SK-N-MC (cell line): ENCODE measurements around the gene CORIN.

Experiments used
- DNase-seq: peaks from one replicate; pipeline ENCODE4 v3.0.0-alpha.2; 2011; ENCODE audit warnings: low read depth, low spot score
- H3K27ac ChIP-seq: fragments of 200-600 bp; sonication (generic); 2 replicates; pipeline ENCODE4 v1.5.1; 2016; ENCODE audit warnings: mixed run types
- H3K36me3 ChIP-seq: fragments of 200-600 bp; sonication (generic); 2 replicates; pipeline ENCODE4 v1.6.1; 2017; ENCODE audit warnings: antibody characterized with exemption, low read length, mixed read lengths; ENCODE audit not compliant: insufficient read depth
- H3K4me3 ChIP-seq: fragments of 200-600 bp; sonication (generic); 2 replicates; pipeline ENCODE4 v1.5.1; 2016
- H3K9ac ChIP-seq: fragments of 200-600 bp; sonication (generic); 2 replicates; pipeline ENCODE4 v1.8.0; 2017; ENCODE audit warnings: mixed run types, mixed read lengths; ENCODE audit not compliant: insufficient read length
- H3K9me3 ChIP-seq: fragments of 200-600 bp; sonication (generic); 2 replicates; pipeline ENCODE4 v1.6.1; 2017; ENCODE audit warnings: low read depth, mild to moderate bottlenecking, antibody characterized with exemption, low read length, moderate library complexity, mixed read lengths
- EZH2 ChIP-seq: fragments of 200-600 bp; sonication (generic); IDR thresholded peaks from one replicate; pipeline ENCODE4 v1.6.1; 2017; ENCODE audit warnings: antibody characterized with exemption
- FOXP2 ChIP-seq: optimal IDR thresholded peaks from 2 replicates; pipeline ENCODE3; 2011; ENCODE audit warnings: mild to moderate bottlenecking, moderate library complexity; ENCODE audit not compliant: insufficient read depth; ENCODE audit errors: extremely low read length, control extremely low read depth
- POLR2AphosphoS5 ChIP-seq: IDR thresholded peaks from 2 replicates; pipeline ENCODE4 v1.6.1; 2012; ENCODE audit warnings: mild to moderate bottlenecking, low read depth, low read length, borderline replicate concordance

The CORIN gene

DNA sequence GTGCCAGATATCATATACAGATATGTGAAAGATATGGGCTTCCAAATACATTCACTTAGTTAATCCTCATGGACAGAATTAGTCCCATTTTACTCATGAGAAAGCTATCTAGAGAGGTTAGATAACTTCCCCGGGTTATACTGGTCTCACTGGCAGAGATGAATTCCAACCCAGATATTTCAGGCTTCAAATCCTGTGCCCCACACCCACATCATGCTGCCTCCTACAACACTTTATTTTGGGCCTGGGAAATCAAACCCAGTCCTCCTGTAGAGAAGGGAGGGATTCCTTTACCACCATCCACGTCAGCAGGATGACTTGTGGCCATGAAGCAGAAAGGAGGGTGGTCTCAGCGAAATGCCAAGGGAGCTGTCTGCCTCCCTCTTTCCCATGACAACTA is 239.0 kb downstream of the CORIN start:
- Histone ChIP-seq H3K27ac (no peak overlapping the region), H3K9ac (no peak overlapping the region), H3K9me3 (no peaks in the 10 kb centered on the region), H3K36me3 (no peaks in the 10 kb centered on the region), H3K4me3 (no peak overlapping the region)
- TF ChIP-seq POLR2AphosphoS5 (no peak), EZH2 (no peak), FOXP2 (no peak)
- no peak for DNase-seq

GRCh38 chr4:47598320-47598719 is 239.5 kb downstream of the CORIN start:
- Histone ChIP-seq H3K9me3 (no peaks in the 10 kb centered on the region), H3K4me3 (no peak overlapping the region), H3K9ac (no peak overlapping the region), H3K27ac (no peak overlapping the region), H3K36me3 (no peaks in the 10 kb centered on the region)
- TF ChIP-seq FOXP2 (no peak), EZH2 (no peak), POLR2AphosphoS5 (no peak)
- no peak for DNase-seq

- Histone ChIP-seq H3K4me3 (no peak overlapping the region), H3K9ac (no peak overlapping the region), H3K36me3 (no peaks in the 10 kb centered on the region), H3K9me3 (no peaks in the 10 kb centered on the region), H3K27ac (no peak overlapping the region)
- no peak for TF ChIP-seq FOXP2
- DNase-seq, result no peak
Observed at GRCh38 chr4:47597696-47598095, 240.2 kb downstream of the CORIN start.

DNA sequence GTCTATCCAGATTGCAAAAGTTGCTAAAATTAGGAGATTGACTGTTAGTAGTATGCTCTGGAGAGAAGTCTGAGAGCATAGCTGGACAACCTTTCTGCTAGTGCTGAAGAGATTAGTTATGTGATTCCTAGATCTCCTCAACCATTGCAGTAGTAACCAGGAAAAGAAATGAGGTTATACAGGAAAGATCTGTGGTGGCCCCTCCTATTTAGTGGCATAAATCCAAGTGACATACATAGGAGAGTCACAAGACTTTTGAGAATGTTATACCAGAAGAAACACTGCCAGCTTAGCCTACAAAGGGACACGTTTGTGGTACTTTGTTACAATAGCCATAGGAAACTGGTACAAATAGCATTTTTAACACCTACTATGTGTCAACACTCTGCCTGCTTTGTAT is 247.5 kb downstream of the CORIN start:
- Histone ChIP-seq H3K36me3 (peaks cover 6% of the 10 kb centered on the region), H3K27ac (no peak overlapping the region), H3K9ac (no peak overlapping the region), H3K4me3 (no peak overlapping the region), H3K9me3 (no peaks in the 10 kb centered on the region)
- TF ChIP-seq FOXP2 (no peak), POLR2AphosphoS5 (no peak), EZH2 (no peak)
- no peak for DNase-seq

DNA sequence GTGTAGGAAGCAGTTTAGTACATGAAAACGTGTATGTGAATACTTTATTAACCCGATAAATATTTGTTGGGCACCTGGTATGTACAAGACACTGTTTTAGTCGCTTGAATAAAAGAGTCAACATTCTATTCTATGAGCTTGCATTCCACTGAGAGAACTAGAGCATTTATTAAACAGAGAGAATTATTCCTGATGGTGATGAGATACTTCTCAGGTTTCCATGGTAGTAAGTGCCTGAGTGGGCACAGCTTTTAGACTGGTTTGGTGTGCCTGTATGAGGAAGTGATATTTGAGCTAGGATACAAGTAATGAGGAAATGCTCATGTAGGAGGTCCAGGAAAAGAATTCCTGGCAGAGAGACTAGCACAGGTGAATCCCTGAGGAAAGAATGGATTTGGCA is 258.6 kb downstream of the CORIN start:
- Histone ChIP-seq H3K9me3 (no peaks in the 10 kb centered on the region), H3K4me3 (no peak overlapping the region), H3K27ac (no peak overlapping the region), H3K36me3 (no peaks in the 10 kb centered on the region), H3K9ac (no peak overlapping the region)
- TF ChIP-seq FOXP2, result no peak
- no peak for TF ChIP-seq EZH2
- no peak for TF ChIP-seq POLR2AphosphoS5
- DNase-seq, result no peak

- TF ChIP-seq POLR2AphosphoS5, result no peak
- no peak for TF ChIP-seq EZH2
- TF ChIP-seq FOXP2, result no peak
- no peaks in the 10 kb centered on the region for H3K9me3 ChIP-seq
- H3K27ac ChIP-seq, result no peak overlapping the region
- H3K36me3 ChIP-seq, result no peaks in the 10 kb centered on the region
- no peak for DNase-seq
- H3K9ac ChIP-seq, result no peak overlapping the region
- H3K4me3 ChIP-seq, result no peak overlapping the region
Observed at GRCh38 chr4:47577779-47578553, 259.9 kb downstream of the CORIN start.

DNA sequence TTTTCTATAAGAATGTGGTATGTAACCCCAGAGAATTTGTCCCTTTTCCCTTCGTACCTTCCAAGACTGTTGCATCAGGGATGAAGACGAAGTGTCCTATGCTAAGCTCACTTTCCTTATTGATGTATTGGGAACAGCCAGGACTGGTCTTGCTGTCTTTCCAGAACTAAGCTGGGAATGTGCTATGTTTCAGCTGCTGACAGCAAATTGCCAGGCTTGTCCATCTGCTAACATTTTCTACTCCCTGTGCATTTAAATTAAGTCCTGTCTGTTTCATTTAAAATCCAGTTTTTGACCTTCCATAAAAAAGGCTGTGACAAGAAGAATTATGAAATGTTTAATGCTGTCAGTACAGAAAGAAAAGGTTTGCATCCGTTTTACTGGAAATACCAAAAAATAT is 264.9 kb downstream of the CORIN start:
- Histone ChIP-seq H3K9me3 (no peaks in the 10 kb centered on the region), H3K4me3 (no peak overlapping the region), H3K27ac (no peak overlapping the region), H3K9ac (no peak overlapping the region), H3K36me3 (no peaks in the 10 kb centered on the region)
- TF ChIP-seq FOXP2 (no peak), POLR2AphosphoS5 (no peak), EZH2 (no peak)
- no peak for DNase-seq

GRCh38 chr4:47570816-47571215 is 267.1 kb downstream of the CORIN start:
- no peak for DNase-seq
- Histone ChIP-seq H3K9me3 (no peaks in the 10 kb centered on the region), H3K36me3 (no peaks in the 10 kb centered on the region), H3K27ac (no peak overlapping the region), H3K4me3 (no peak overlapping the region), H3K9ac (no peak overlapping the region)
- no peak for TF ChIP-seq FOXP2
- no peak for TF ChIP-seq EZH2
- TF ChIP-seq POLR2AphosphoS5, result no peak

GRCh38 chr4:47567511-47567910 is 270.4 kb downstream of the CORIN start:
- H3K9me3 ChIP-seq, result no peaks in the 10 kb centered on the region
- no peak overlapping the region for H3K4me3 ChIP-seq
- no peak overlapping the region for H3K9ac ChIP-seq
- DNase-seq, result no peak
- no peaks in the 10 kb centered on the region for H3K36me3 ChIP-seq
- TF ChIP-seq EZH2 (no peak), POLR2AphosphoS5 (no peak), FOXP2 (no peak)
- no peak overlapping the region for H3K27ac ChIP-seq
